Skin epidermis (tissue), 12 donors: ENCODE results near the gene KIAA0319L.
A peak's percentile ranks its signal among the peaks of the same experiment; 100 is the strongest.

Source experiments
- H3K27ac ChIP-seq, 21 experiments: fragments of 200-600 bp; sonication (generic) in 11 of 21; one replicate each; pipeline ENCODE4 v1.5.0; 2020; ENCODE audit warnings: mild to moderate bottlenecking in 3 of 21, inconsistent platforms in 2 of 21, moderate library complexity in 2 of 21
- H3K4me3 ChIP-seq, 7 experiments: fragments of 200-600 bp; sonication (generic) in 2 of 7; one replicate each; pipeline ENCODE4 v1.5.0; 2020; ENCODE audit warnings: inconsistent platforms in 2 of 7, mild to moderate bottlenecking in 2 of 7, moderate library complexity in 1 of 7

The KIAA0319L gene

DNA sequence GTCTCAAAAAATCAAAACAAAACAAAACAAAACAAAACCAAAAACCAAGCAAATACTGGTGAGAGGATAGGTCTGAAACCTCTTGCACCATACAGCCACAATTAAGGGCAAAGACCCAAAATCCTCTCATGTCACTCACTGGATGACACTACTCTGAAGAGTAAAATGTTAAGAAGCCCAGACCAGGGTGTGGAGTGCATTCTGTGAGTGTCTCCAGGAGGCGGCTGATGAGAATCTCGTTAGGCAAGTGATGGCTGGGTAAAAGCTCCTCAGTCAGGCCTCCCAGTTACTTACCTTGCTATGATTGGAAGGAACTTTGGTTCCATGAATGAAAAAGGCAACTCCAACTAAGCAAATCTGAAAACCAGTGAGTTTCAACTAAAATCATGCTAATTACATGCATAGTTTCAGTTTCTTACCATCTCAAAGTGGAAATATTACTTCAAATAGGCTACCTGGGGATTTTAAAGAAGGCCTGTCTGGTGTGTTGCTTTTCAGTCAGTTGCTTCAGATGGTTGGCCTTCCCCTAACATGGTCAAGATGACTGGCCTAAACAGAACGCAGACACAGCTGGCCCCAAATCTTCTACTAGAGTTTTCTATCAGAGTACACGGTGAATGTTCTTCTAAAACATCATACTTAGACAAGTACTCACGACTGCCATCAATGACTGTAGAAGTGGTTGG, 95.1 kb downstream of the KIAA0319L start:
- peak overlapping the region in 1 of 21 experiments; percentile 3 for H3K27ac ChIP-seq
- H3K4me3 ChIP-seq: no peak overlapping the region

DNA sequence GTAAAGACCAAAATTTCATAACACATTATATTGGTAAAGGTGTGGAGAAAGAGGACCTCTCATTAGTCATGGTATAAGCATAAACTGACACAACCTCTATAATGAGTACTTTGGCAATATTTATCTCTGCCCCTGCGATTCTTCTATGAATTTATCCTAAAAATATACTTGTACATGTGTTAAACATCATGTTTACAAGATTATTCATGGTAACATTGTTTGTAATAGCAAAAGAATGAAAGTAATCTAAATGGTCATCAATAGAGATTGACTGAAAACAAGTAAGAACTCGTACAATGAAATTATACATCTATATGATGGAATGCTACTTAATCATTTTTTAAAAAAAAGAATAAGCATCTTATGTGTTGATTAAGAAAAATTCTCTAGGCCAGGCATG, 96.4 kb downstream of the KIAA0319L start:
- Histone ChIP-seq H3K4me3 (no peak overlapping the region), H3K27ac (no peak overlapping the region)

DNA sequence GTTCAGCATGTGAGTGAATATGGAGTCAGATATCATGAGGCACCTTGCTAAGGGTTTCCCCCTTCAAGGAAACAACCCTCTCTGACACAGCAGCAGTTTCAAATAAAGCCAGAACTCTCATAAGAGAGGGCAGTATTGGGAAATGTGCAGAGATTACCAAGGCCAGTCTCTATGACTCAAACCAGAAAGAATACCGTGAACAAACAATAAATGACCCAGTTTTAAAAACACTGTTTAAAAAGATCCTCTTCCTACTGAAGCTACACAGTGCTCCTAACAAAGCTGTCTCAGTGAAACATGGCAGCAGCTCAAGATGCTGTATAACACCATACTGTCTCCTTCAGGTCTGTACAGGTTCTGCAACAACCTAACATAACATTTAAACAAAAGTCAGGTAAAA, 102.6 kb downstream of the KIAA0319L start:
- H3K27ac ChIP-seq: peak overlapping the region in 8 of 21 experiments; percentile 9 to 53 (median 22)
- H3K4me3 ChIP-seq: no peak overlapping the region

DNA sequence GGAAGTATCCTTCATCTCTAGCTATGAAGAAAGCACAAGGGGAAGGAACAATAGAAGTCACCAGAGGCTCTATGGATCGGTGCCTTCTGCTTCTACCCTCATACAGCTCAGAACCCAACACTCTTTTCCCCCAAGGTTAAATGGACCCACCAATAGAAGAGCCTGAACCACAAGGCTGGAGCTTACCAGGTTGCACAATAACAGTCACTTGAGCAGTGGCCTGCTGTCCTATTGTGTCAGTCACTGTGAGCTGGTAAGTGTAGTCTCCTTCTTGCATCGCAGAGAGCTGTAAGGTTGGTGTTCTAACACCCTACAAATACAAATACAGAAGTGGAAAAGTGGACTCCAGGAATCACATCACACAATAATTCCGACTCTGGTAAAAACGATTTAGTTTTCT, 103.0 kb downstream of the KIAA0319L start:
- Histone ChIP-seq H3K4me3 (no peak overlapping the region), H3K27ac (peak overlapping the region in 8 of 21 experiments; percentile 9 to 57 (median 38))

DNA sequence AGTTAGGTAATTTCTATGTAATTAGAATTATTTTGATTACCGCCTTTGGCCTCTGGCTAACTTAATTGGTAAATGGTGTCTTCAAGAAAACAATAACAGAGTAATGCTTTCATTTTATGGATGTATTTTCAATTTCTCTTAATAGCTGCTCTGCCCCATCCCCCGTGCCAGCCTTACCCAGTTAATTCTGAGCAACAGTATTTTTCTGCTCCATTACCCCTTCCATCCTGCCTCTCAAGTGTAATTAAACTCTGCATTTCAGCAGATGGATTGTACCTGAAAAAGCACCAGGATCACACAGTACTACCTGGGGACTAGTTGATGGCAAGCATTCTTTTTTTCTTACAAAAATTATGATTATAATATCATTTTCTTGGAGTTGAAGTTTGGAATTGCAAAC, 104.2 kb downstream of the KIAA0319L start:
- H3K27ac ChIP-seq: peak overlapping the region in 10 of 21 experiments; percentile 5 to 74 (median 50)
- no peak overlapping the region for H3K4me3 ChIP-seq

DNA sequence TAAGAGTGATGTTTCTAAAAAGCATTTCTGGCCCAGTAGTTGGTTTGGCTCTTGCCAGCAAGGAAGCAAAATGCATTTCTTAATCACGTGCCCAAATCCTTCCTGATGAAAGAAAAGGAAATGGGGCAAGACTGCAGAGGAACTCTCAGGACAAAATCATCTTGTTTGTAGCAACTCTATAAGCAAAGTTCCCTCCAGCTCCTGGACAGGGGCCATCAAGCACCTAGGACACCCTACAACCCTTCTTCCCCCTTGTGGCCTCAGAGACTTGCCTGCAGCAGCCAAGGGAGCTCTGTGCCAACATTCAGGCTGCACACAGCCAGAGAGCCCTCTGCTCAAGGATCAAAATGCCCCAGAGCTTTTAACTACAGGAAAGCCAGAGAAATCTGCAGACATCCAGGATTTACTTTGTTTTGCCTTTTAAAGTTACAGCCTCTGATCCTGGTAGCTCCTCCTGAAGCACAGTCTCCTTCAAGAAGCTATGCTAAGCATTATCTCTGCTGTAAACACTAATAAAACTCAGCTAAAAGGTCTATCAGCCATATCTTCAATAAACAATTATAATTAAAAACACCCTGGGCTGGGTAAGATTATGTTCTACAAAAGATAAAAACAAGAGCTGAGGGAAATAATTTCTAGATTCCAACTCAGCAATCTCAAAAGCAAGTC, 105.0 kb downstream of the KIAA0319L start:
- Histone ChIP-seq H3K4me3 (no peak overlapping the region), H3K27ac (peak overlapping the region in 19 of 21 experiments; percentile 0 to 74 (median 50))

DNA sequence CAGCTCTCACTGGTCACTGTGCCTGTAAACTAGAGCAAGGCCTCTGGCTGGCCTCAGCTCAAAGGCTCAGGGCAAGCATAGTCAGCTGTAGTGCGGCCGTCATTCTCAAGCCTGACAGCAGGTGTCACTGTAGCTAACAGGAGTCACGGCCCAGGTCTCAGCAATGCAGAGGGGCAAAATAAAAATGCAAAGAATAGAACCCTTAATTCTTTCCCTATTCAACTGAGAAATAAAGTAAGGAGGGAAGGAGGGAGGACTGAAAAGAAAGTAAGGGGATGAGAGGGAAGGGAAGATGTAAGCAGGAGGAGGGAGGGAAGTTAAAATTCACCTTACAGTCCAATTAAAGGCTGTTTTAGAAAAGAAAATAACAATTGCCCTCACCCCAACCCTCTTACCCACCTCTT, 106.1 kb downstream of the KIAA0319L start:
- Histone ChIP-seq H3K4me3 (no peak overlapping the region), H3K27ac (peak overlapping the region in 8 of 21 experiments; percentile 11 to 65 (median 54))

DNA sequence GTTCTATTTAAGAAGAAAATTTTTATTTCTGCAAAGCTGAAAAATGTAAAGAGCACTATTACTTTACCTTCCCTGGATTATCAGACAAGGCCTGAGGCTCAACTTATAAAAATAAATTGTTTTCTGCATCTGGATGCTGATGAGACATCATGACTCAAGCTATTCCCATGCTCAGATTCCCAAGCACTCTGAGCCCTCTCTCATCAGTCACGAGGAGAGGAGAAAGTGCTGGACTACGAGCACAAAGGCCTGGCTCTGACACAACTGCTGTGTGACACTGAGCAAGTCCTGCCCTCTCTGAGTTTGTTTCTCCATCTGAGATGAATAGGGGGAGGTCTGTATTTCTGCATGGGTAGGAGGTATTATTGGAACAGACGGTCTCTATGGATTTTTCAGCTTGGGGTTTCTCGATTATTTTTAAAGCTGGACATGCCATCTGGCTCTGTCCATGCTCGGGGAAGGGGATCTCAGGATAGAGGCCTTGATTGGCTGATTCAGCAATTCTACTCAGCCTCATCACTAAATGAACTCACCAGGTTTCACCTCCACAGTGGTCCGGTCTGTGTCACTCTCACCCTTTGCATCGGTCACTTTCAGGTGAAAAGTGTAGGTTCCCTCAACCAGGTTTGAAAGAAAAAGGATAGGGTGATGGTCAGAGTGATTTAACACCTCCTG, 107.7 kb downstream of the KIAA0319L start:
- Histone ChIP-seq H3K27ac (peak overlapping the region in 11 of 21 experiments; percentile 18 to 83 (median 60)), H3K4me3 (no peak overlapping the region)

DNA sequence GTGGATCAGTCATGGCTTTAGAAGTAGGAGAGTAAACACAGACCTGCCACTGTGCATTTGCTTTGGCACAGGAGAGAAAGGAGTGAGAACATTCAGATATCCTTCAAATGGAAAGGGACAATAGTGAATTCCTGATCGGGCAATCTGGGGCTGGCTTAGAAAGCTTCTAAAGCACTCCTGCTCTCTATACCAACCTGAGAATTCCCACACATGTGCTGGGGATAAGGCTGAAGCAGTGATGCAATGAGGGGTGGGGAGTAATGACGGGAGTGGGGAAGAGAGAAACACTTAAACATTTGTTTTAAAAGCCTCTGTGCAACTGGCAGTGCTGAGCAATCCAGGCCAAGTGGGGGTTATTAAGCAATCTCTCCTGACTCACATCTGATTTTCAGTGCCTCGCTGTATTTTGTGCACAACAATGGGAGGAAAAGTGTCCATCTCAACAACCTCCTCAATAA, 108.8 kb downstream of the KIAA0319L start:
- H3K27ac ChIP-seq: peak overlapping the region in 15 of 21 experiments; percentile 2 to 83 (median 51)
- no peak overlapping the region for H3K4me3 ChIP-seq

DNA sequence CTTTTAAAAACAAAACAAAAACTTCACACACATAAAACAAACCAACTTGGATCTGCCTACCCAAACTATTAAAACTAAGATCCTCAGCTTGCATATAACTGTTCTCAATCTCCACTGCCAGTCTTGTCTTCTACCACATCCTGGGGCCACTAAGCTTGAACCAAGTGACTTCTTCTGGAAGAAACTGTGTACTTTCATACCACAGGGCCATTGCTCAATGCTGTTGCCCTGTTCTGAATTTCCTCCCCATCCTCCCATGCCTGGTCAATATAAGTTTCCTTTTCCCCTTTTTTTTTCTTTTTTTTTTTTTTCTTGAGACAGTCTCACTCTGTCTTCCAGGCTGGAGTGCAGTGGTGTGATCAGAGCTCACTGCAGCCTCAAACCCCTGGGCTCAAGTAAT, 109.9 kb downstream of the KIAA0319L start:
- Histone ChIP-seq H3K27ac (peak overlapping the region in 2 of 21 experiments; percentile 78 to 83), H3K4me3 (no peak overlapping the region)

DNA sequence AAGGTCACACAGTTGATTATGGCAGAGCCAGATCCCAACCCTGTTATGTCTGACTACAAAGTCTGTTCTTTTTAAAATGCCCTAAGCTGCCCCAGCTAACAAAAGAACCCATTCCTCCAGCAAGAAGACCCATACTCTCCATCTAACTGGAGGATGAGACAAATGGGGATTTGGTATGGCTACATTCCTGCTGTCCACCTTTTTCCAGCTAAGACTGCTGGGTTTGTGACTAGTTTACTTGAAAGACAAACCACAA, 112.8 kb downstream of the KIAA0319L start:
- no peak overlapping the region for H3K27ac ChIP-seq
- H3K4me3 ChIP-seq: no peak overlapping the region

DNA sequence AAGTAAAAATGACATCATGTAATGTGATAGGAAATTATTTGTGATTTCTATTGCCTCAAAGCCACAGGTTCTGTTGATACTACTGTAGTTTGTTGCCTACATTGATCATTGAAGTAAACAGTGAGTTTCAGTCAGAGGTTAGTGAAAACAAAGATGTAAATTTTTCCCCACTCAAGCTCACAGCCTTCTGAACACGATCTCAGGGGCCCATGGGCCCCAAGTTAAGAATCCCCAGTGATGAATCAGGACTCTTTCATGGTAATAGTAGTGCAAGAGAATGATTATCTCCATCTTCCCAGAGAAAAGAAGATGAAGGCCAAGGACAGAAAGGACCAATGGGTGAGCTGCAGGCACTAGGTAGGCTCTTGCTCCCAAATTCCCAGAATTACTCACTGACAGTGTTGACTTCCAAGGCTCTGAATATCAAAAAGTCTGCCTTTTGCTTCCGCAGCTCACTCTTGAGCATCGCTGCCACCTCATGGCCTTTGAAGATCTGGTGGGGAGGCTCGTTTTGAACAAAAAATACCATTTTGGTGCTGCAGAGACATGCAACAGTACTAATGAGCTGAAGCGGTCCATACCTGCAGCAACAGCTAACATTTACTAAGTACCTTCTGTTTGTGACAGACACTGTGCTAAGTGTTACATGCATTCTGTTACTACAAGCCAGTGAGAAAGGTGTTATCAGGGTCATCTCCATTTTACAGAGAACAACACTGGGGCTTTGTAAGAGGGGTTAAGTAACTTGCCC, 113.3 kb downstream of the KIAA0319L start:
- no peak overlapping the region for H3K4me3 ChIP-seq
- H3K27ac ChIP-seq: no peak overlapping the region

DNA sequence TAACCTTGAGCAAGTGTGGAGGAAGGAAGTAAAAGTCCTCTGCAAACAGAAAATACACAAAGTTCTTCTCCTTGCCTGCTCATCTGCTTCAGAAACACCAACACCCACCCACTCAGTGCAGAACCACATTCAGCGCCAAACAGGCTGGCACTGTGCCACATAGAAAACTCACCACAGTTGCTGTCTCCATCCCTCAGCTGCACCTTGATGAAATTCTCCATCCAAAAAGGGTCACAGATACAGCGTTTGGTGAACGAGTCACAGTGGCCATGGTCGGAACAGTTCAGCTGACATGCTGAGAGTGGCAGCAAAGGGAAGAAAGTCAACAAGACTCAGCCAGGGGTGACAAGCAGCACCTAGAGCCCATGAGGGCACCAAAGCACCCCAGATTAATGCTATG, 114.5 kb downstream of the KIAA0319L start:
- peak overlapping the region in 18 of 21 experiments; percentile 7 to 79 (median 49) for H3K27ac ChIP-seq

DNA sequence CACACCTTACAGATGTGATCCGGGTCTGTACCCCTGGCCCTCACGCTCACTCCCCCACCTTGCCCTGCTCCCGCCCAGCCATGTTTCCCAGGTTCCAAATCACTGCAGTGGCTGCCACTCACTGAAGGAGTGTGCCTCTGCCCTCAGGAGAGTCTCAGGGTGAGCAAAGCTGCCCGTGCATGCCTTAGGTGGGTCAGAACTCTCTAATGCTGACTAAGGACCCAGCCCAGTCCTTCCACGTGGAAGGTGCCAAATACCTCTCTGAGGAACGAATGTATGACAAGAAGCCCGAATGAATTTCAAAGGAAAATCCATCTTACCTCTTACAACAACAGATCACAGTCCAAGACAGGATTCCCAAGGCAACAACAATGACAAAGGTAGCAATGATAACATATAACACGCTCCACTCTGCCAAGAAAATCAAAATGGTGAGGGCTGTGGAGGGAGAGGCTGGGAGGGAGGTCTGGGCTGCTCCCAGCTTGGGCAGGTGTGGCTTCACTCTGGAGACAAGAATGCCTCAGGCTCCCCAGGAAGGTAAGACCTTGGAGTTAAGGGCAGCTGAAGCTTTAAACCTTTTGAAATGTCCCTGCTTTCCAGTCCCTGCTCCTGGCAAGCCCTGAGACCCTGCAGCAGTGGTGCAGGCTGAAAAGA, 115.2 kb downstream of the KIAA0319L start:
- Histone ChIP-seq H3K27ac (peak overlapping the region in 18 of 21 experiments; percentile 7 to 79 (median 49)), H3K4me3 (no peak overlapping the region)

More for the DNA sequence above, 114.5 kb downstream of the KIAA0319L start:
- H3K4me3 ChIP-seq: no peak overlapping the region

DNA sequence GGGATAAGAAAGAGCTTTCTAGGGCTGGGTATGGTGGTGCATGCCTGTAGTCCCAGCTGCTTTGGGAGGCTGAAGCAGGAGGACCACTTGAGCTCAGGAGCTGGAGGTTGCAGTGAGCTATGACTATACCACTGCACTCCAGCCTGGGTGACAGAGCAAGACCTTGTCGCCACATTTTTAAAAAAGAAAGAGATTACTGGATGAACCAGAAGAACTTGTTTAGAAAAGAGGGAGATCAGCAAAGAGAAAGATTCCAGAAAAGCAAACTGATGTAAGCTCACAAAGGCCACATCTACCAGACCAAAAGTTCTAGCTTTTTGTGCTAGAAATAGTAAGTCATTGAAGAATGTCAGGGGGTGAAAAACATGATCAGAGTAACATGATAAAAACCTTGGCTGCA, 117.6 kb downstream of the KIAA0319L start:
- Histone ChIP-seq H3K4me3 (no peak overlapping the region), H3K27ac (peak overlapping the region in 5 of 21 experiments; percentile 0 to 79 (median 18))

DNA sequence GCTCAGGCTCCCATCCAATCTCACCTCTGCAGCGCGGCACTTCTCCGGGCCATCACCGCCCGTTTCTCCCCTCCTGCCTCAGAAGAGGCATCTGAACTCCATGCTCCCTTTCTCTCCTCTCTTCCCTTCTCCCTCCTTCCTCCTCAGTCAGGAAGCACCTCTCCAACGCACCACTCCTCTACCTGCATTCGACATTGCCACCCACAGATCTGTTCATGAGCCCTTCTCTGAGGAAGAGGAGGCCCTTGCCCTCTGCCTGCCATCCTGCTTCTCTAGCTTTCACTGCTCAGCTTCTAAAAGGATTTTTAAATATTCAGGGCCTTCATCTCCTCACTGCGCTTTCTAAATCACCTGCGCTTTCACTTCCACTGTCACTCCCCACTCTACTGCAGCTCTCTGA, 120.0 kb downstream of the KIAA0319L start:
- Histone ChIP-seq H3K27ac (no peak overlapping the region), H3K4me3 (no peak overlapping the region)

DNA sequence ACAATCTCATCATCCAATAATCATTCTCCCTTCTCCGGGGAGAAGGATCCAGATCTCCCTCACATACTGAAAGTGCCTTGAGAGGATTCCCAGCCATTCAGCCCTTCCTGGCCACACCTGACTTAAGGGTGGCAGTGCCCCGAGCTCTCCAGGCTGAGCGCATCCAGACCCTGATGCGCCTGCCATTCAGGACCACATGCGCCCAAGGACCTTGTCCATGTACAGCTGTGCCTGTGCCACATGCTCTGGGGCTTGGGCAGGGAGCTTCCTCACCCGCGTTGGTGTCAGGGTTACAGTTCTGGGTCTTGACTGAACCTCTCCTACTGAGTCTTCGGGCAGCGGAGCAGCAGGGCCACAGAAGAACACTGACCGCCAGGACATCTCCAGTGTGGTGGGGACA, 121.1 kb downstream of the KIAA0319L start:
- Histone ChIP-seq H3K27ac (no peak overlapping the region), H3K4me3 (no peak overlapping the region)

DNA sequence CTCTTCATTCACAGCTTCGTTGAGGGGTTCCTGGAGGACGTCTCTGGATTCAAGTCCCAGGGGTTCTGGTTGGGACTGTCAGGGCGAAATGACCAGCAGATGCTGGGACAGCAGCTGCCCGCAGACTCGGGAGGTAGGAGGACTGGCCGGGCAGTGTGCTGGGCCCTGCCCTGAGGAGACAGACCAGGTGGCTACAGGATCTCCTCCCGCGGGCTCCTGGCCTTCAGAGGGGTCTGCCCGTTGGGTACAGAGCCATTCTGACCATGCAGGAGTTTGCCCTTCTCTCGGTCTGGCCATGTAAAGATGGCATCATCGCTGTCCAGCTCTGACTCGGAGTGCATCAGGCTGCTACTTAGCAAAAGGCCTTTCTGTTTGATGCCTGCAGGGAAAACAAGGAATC, 122.5 kb downstream of the KIAA0319L start:
- Histone ChIP-seq H3K27ac (no peak overlapping the region), H3K4me3 (no peak overlapping the region)

DNA sequence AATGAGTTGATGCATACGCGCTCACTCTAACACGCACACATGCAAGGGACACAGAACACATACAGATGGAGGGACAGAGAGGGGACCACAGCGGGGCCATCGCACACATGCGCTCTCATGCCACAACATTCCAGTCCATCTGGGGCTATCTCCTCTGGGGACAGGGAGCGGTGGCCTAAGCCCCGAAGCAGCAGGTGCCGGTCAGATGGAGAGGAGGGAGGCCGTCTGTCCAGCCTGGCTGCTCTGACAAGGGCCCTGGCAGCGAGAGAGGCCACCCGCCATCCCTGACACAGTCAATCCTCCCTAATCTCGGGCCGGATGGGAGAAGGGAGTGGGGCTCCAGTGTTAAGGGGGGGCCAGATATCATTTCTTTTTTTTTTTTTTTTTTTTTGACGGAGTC, 123.5 kb downstream of the KIAA0319L start:
- no peak overlapping the region for H3K27ac ChIP-seq
- no peak overlapping the region for H3K4me3 ChIP-seq

DNA sequence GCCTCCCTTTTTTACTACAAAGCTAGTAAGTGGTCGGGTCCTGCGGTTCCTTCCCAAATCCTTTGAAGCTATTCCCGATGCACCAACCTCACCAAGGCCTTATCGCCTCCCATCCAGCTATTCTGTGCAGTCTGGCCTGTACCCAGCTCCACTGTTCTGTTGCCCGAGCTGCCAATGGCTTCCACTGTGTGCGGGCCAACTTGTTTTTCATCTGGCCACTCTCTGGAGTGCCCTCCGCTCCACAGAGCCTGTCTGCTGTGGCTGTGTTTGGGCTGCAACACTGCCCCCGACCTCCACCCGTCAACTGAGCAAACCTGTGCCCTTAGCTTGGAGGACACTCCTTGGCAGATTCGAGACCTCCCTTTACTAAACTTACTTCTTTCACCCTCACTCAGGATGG, 125.0 kb downstream of the KIAA0319L start:
- H3K27ac ChIP-seq: no peak overlapping the region
- no peak overlapping the region for H3K4me3 ChIP-seq
